Measurements from ENCODE around the gene CCN6.

Gene CCN6

DNA sequence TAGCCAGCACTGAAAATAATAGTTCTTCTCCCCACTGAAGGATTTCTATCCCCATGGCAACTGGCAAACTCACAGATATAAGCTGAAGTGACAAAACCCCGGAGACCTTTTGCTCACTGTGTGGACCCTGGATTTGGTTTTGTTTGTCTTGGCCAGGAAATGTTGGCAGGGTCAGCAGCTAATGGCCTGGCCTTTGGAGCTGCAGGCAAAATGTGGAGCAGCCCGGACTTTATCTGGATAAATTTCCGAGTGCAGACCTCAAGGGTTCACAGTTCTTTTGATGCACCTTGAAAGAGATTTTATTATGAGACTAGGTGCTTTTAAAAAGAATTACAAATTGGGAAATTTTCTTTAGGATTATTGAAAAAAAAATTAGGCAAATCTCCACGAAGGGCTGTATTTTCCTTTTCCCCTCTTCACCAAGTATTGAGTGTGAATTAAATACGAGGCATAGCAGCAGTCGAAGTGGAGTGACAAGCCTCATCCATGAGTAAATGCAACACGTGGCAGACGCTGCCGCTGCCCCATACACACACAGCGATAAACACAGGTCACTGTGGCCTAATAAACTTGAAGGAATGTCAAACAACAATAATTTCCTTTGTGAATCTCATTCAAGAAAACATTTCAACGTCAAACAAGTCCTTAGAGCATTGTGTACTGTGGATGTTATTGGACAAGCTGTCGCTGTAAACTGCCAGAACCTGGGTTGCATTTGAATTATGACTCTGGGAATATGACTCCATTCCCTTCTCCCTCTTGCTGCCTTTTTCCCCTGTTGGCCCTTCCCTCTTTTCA, 35.1 kb upstream of the CCN6 start (continued):
- TF ChIP-seq, protein P1, sequence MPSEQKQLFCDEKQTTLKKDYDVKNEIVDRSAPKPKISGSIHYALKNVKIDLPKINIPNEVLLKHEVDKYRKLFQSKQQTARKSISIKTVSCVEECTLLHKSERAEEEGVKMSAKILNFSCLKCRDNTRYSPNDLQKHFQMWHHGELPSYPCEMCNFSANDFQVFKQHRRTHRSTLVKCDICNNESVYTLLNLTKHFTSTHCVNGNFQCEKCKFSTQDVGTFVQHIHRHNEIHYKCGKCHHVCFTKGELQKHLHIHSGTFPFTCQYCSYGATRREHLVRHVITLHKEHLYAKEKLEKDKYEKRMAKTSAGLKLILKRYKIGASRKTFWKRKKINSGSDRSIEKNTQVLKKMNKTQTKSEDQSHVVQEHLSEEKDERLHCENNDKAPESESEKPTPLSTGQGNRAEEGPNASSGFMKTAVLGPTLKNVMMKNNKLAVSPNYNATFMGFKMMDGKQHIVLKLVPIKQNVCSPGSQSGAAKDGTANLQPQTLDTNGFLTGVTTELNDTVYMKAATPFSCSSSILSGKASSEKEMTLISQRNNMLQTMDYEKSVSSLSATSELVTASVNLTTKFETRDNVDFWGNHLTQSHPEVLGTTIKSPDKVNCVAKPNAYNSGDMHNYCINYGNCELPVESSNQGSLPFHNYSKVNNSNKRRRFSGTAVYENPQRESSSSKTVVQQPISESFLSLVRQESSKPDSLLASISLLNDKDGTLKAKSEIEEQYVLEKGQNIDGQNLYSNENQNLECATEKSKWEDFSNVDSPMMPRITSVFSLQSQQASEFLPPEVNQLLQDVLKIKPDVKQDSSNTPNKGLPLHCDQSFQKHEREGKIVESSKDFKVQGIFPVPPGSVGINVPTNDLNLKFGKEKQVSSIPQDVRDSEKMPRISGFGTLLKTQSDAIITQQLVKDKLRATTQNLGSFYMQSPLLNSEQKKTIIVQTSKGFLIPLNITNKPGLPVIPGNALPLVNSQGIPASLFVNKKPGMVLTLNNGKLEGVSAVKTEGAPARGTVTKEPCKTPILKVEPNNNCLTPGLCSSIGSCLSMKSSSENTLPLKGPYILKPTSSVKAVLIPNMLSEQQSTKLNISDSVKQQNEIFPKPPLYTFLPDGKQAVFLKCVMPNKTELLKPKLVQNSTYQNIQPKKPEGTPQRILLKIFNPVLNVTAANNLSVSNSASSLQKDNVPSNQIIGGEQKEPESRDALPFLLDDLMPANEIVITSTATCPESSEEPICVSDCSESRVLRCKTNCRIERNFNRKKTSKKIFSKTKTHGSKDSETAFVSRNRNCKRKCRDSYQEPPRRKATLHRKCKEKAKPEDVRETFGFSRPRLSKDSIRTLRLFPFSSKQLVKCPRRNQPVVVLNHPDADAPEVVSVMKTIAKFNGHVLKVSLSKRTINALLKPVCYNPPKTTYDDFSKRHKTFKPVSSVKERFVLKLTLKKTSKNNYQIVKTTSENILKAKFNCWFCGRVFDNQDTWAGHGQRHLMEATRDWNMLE (tag by site-specific recombination; conservative IDR thresholded peaks at IDR 0.05; ENCODE audit: low read depth): no peak; the same call in 1 of the 2 replicates
- TF ChIP-seq SP3 (tag by site-specific recombination; IDR thresholded peaks at IDR 0.05): no peak; the same call in 1 of the 2 replicates
- TF ChIP-seq, protein P2, sequence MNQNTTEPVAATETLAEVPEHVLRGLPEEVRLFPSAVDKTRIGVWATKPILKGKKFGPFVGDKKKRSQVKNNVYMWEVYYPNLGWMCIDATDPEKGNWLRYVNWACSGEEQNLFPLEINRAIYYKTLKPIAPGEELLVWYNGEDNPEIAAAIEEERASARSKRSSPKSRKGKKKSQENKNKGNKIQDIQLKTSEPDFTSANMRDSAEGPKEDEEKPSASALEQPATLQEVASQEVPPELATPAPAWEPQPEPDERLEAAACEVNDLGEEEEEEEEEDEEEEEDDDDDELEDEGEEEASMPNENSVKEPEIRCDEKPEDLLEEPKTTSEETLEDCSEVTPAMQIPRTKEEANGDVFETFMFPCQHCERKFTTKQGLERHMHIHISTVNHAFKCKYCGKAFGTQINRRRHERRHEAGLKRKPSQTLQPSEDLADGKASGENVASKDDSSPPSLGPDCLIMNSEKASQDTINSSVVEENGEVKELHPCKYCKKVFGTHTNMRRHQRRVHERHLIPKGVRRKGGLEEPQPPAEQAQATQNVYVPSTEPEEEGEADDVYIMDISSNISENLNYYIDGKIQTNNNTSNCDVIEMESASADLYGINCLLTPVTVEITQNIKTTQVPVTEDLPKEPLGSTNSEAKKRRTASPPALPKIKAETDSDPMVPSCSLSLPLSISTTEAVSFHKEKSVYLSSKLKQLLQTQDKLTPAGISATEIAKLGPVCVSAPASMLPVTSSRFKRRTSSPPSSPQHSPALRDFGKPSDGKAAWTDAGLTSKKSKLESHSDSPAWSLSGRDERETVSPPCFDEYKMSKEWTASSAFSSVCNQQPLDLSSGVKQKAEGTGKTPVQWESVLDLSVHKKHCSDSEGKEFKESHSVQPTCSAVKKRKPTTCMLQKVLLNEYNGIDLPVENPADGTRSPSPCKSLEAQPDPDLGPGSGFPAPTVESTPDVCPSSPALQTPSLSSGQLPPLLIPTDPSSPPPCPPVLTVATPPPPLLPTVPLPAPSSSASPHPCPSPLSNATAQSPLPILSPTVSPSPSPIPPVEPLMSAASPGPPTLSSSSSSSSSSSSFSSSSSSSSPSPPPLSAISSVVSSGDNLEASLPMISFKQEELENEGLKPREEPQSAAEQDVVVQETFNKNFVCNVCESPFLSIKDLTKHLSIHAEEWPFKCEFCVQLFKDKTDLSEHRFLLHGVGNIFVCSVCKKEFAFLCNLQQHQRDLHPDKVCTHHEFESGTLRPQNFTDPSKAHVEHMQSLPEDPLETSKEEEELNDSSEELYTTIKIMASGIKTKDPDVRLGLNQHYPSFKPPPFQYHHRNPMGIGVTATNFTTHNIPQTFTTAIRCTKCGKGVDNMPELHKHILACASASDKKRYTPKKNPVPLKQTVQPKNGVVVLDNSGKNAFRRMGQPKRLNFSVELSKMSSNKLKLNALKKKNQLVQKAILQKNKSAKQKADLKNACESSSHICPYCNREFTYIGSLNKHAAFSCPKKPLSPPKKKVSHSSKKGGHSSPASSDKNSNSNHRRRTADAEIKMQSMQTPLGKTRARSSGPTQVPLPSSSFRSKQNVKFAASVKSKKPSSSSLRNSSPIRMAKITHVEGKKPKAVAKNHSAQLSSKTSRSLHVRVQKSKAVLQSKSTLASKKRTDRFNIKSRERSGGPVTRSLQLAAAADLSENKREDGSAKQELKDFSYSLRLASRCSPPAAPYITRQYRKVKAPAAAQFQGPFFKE (tag by site-specific recombination; IDR thresholded peaks at IDR 0.05; ENCODE audit: borderline replicate concordance): no peak
- TF ChIP-seq SALL2 (tag by site-specific recombination; IDR thresholded peaks at IDR 0.05; ENCODE audit: borderline replicate concordance): no peak

DNA sequence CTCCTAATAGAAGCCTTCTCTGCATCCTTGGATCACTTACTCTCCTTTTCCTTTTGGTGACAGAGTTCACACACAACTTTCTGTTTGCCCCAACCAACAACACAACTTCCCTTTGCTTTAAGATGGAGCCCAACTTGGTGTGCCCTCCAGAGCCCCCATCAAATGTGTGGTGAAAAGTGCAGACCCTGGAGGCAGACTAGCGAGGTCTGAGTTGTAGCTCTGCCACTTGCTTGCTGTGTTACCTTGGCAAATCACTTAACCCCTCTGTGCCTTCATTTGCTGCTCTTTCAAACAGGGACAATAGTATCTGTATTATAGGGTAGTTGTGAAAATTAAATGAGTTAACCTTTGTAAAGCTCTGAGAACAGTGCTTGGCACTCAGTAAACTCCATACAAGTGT, 34.3 kb upstream of the CCN6 start:
- H3K27ac ChIP-seq (ENCODE audit: extremely low read depth, low read depth, low read length): no peak overlapping the region
- H3K4me3 ChIP-seq (ENCODE audit: low read depth, low read length): no peak overlapping the region
- peaks cover 17% of the 10 kb centered on the region for H3K4me1 ChIP-seq (ENCODE audit: control insufficient read depth, insufficient read depth, low read length)

DNA sequence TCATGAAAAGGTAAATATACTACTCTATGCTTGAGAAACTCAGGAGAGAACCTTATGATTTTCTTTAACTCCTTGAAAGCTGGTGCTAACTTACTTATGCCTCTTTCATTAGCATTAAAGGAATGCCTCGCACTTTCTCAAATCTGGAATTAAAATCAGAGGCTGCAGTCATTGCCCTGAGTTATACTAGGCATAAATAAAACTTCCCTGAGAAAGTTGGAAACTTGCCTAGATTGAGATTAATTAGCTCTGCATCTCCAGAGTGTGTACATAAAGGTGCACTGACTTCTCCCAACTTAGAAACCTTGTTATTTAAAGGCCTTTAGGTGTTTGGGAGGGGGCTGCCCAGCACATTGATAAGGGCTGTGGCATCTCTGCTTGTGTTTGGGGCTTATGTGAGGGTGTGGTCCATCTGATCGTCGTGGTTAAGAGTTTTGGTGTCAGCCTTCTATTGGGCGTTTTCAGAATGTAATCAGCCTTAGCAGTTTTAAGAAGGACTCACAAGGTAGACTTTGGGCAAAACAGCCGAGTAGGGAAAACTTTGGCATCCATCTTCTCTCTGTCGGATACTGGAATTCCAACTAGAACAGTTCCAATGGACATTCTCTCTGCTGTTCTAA, 32.1 kb upstream of the CCN6 start:
- H3K27ac ChIP-seq (ENCODE audit: extremely low read depth, low read depth, low read length): no peak overlapping the region
- no peak overlapping the region for H3K4me3 ChIP-seq (ENCODE audit: low read depth, low read length)
- CTCF ChIA-PET: interaction anchor here (0.8 to 2.8 kb wide), 2 partner anchors 11 to 20 kb away, joined by 3 to 13 read pairs; no protein-coding TSS in a partner anchor
- H3K9me3 ChIP-seq (ENCODE audit: control insufficient read depth, insufficient read depth, low read depth, low read length): no peaks in the 10 kb centered on the region
- POLR2A ChIA-PET: interaction anchor here (0.6 kb wide), 1 partner anchor 303 kb away, joined by 4 read pairs; no protein-coding TSS in a partner anchor
- no peaks in the 10 kb centered on the region for H3K36me3 ChIP-seq (ENCODE audit: control insufficient read depth in 2 of 2, insufficient read depth in 1 of 2, low read length in 2 of 2)
- peaks cover 11% of the 10 kb centered on the region for H3K4me1 ChIP-seq (ENCODE audit: control insufficient read depth, insufficient read depth, low read length)
- no peak for TF ChIP-seq ZNF621 (tag by site-specific recombination; IDR thresholded peaks at IDR 0.05)
- TF ChIP-seq, protein P3, sequence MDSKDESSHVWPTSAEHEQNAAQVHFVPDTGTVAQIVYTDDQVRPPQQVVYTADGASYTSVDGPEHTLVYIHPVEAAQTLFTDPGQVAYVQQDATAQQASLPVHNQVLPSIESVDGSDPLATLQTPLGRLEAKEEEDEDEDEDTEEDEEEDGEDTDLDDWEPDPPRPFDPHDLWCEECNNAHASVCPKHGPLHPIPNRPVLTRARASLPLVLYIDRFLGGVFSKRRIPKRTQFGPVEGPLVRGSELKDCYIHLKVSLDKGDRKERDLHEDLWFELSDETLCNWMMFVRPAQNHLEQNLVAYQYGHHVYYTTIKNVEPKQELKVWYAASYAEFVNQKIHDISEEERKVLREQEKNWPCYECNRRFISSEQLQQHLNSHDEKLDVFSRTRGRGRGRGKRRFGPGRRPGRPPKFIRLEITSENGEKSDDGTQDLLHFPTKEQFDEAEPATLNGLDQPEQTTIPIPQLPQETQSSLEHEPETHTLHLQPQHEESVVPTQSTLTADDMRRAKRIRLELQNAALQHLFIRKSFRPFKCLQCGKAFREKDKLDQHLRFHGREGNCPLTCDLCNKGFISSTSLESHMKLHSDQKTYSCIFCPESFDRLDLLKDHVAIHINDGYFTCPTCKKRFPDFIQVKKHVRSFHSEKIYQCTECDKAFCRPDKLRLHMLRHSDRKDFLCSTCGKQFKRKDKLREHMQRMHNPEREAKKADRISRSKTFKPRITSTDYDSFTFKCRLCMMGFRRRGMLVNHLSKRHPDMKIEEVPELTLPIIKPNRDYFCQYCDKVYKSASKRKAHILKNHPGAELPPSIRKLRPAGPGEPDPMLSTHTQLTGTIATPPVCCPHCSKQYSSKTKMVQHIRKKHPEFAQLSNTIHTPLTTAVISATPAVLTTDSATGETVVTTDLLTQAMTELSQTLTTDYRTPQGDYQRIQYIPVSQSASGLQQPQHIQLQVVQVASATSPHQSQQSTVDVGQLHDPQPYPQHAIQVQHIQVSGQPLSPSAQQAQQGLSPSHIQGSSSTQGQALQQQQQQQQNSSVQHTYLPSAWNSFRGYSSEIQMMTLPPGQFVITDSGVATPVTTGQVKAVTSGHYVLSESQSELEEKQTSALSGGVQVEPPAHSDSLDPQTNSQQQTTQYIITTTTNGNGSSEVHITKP (tag by site-specific recombination; IDR thresholded peaks at IDR 0.05): no peak
- TF ChIP-seq, protein P4, sequence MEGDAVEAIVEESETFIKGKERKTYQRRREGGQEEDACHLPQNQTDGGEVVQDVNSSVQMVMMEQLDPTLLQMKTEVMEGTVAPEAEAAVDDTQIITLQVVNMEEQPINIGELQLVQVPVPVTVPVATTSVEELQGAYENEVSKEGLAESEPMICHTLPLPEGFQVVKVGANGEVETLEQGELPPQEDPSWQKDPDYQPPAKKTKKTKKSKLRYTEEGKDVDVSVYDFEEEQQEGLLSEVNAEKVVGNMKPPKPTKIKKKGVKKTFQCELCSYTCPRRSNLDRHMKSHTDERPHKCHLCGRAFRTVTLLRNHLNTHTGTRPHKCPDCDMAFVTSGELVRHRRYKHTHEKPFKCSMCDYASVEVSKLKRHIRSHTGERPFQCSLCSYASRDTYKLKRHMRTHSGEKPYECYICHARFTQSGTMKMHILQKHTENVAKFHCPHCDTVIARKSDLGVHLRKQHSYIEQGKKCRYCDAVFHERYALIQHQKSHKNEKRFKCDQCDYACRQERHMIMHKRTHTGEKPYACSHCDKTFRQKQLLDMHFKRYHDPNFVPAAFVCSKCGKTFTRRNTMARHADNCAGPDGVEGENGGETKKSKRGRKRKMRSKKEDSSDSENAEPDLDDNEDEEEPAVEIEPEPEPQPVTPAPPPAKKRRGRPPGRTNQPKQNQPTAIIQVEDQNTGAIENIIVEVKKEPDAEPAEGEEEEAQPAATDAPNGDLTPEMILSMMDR (tag by site-specific recombination; IDR thresholded peaks at IDR 0.05): no peak
- TF ChIP-seq, protein P5, sequence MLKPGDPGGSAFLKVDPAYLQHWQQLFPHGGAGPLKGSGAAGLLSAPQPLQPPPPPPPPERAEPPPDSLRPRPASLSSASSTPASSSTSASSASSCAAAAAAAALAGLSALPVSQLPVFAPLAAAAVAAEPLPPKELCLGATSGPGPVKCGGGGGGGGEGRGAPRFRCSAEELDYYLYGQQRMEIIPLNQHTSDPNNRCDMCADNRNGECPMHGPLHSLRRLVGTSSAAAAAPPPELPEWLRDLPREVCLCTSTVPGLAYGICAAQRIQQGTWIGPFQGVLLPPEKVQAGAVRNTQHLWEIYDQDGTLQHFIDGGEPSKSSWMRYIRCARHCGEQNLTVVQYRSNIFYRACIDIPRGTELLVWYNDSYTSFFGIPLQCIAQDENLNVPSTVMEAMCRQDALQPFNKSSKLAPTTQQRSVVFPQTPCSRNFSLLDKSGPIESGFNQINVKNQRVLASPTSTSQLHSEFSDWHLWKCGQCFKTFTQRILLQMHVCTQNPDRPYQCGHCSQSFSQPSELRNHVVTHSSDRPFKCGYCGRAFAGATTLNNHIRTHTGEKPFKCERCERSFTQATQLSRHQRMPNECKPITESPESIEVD (tag by site-specific recombination; IDR thresholded peaks at IDR 0.05): no peak

More for the DNA sequence above, 34.3 kb upstream of the CCN6 start:
- ChIA-PET CTCF (interaction anchor here (1.3 to 2.8 kb wide), 4 partner anchors 9 to 24 kb away, joined by 3 to 29 read pairs (median 10); no protein-coding TSS in a partner anchor), POLR2A (no interaction called here)
- no peaks in the 10 kb centered on the region for H3K9me3 ChIP-seq (ENCODE audit: control insufficient read depth, insufficient read depth, low read depth, low read length)
- no peaks in the 10 kb centered on the region for H3K36me3 ChIP-seq (ENCODE audit: control insufficient read depth in 2 of 2, insufficient read depth in 1 of 2, low read length in 2 of 2)
- TF ChIP-seq ZNF416 (tag by site-specific recombination; IDR thresholded peaks at IDR 0.05) (no peak), ZNF274 (IDR thresholded peaks at IDR 0.05; ENCODE audit: low read length) (no peak), ZNF274 (tag by site-specific recombination; IDR thresholded peaks at IDR 0.05; ENCODE audit: borderline replicate concordance) (no peak), ZNF501 (tag by site-specific recombination; IDR thresholded peaks at IDR 0.05) (no peak), ZNF626 (tag by site-specific recombination; IDR thresholded peaks at IDR 0.05) (no peak), ZNF768 (tag by site-specific recombination; IDR thresholded peaks at IDR 0.05) (peak; percentile 70), ZNF510 (tag by site-specific recombination; IDR thresholded peaks at IDR 0.05; ENCODE audit: insufficient replicate concordance) (no peak)

Measured in HEK293 (cell line).